Measurements from ENCODE around the gene RAB11FIP4.

Gene RAB11FIP4

GRCh38 chr17:31527606-31528005 lies 136.1 kb downstream of the RAB11FIP4 start:
- no peak for DNase-seq

DNA sequence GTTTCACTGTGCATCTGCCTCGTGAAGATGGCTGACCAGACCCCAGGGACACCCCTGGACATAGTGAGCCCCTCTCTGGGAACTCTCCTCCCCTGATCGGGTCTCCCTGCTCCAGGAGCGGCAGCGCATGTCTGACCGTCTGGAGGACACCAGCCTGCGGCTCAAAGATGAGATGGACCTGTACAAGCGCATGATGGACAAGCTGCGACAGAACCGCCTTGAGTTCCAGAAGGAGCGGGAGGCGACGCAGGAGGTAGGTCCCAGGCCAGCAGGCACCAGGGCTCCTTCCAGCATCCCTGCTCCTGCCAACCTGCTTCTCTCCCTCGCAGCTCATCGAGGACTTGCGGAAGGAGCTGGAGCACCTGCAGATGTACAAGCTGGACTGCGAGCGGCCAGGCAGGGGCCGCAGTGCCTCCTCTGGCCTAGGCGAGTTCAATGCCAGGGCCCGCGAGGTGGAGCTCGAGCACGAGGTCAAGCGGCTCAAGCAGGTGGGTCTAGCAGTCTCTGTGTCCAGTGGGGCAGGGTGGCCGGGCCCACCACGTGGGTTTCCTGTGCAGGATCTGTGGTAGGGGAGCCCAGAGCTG lies 136.9 kb downstream of the RAB11FIP4 start:
- no peak for DNase-seq

DNA sequence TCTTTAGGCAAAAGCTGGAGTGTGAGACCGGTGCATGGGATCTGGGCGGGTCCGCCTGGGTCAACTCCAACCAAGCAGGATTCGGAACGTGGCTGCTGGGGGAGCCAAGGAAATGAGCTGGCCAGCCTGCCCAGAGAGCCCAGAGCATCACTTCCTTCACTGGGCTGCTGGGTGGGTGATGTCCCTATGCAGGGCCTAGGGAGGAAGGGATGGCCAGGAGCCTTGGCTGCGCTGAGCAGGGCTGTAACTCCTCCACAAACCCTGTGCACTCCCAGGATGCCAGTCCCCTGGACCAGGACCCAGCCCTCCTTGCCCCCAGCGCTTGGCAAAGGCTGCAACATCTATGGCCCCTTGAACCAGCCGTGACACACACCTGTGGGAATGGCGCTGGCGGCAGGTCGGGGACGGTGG lies 138.4 kb downstream of the RAB11FIP4 start:
- DNase-seq, result no peak

- no peak for DNase-seq
Measured at GRCh38 chr17:31530391-31530985, 139.0 kb downstream of the RAB11FIP4 start.

GRCh38 chr17:31531336-31531980 lies 140.0 kb downstream of the RAB11FIP4 start:
- no peak for DNase-seq

DNA sequence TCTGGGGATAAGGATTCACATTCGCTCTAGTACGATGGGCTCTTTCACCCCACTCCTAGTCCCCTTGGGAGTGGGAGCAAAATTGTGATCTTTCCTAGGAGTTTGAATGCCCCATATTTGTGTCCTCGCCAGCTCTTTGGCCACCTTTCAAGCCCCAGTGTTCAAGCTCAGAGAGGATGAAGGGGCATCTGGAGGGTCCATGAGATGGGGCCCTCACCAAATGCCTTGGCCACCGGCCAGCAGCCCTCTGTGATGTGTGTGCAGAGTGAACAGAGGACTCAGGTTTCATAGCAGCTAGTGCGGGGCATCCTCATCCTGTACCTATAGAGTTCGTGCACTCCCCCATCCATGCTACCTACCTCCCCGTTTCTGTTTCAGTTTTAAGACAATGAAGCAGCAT lies 140.6 kb downstream of the RAB11FIP4 start:
- DNase-seq, result no peak

- DNase-seq, result no peak
Measured at GRCh38 chr17:31532526-31532925, 141.1 kb downstream of the RAB11FIP4 start.

GRCh38 chr17:31533546-31534155 lies 142.2 kb downstream of the RAB11FIP4 start:
- peak; percentile 41 for DNase-seq

DNA sequence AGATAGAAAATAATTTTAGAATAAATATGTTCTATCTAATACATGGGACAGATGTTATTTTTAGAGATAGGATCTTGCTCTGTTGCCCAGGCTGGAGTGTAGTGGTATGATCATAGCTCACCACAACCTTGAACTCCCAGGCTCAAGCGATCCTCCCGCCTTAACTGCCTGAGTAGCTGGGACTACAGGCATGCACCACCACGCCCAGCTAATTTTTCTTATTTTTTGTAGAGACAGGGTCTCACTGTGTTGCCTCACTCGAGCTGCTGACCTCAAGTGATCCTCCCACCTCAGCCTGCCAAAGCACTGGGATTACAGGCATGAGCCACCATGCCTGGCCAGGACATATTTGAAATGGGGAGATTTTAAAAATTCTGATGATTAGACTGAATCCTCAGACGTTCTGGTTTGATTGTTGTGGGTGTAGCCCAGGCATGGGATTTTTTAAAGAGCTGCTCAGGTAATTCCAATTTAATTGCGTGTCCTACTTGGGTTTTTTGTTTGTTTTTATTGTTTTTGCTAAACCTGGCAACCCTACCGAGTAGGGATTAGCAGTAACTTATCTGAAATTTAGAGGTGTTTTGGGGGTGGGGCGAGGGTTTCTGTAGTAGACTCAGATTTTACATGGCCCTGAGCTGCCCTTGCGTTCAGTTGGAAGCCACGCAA lies 142.9 kb downstream of the RAB11FIP4 start:
- no peak for DNase-seq

GRCh38 chr17:31535581-31535981 lies 144.1 kb downstream of the RAB11FIP4 start:
- DNase-seq, result peak; percentile 23

GRCh38 chr17:31536451-31536850 lies 145.0 kb downstream of the RAB11FIP4 start:
- no peak for DNase-seq

DNA sequence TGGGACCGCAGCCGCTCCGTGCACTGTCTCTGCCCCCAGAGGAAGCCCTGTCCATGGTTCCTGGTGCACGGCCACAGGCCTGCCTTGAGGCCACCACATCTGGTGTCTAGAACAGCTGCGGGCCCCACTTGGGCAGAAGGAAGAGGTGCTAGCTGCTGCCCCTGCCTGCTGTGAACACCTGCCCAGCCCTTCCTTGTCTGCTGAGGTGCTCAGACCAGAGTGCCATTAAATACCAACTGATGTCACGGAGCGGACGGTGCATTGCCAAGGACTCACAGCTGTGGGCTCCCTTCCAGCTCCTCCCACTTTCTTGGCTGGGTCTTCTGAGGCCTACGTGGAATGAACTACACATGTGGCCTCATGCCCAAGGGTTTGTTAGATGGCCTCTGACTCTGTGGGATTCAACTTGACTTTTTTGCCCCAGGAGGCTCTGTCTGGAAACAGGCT lies 146.1 kb downstream of the RAB11FIP4 start:
- no peak for DNase-seq

DNA sequence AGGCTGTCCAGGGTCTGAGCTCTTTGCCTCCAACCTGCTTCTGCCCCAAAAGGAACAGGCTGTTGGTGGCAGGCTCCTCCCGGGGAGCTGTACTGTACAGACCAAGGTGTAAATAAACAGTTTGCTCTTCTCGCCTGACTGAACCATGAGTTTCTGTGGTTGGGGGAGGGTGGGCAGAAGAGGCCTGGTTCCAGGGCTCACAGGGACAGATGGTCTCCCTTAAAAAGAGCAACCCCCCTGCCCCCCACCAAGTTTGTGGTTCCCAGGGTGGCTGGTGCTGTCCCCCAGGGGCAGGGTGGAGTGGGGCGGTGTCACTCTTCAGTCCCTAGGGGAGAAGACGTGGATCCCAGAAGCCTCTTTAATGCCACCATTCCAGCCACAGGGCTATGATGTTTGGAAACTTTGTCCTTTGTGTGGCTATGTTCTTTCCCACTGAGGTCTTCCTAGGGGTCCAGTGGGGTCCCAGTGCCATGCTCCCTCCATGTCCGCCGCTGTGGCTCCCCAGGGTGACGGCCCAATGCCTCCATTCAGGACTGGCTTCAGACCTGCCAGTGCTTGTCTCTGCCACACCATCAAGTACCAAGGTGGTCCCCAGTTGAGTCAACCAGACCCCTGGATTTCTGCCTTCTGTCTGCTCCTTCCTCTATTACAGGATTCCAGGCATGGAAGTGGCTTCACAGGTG lies 146.7 kb downstream of the RAB11FIP4 start:
- DNase-seq, result no peak

DNA sequence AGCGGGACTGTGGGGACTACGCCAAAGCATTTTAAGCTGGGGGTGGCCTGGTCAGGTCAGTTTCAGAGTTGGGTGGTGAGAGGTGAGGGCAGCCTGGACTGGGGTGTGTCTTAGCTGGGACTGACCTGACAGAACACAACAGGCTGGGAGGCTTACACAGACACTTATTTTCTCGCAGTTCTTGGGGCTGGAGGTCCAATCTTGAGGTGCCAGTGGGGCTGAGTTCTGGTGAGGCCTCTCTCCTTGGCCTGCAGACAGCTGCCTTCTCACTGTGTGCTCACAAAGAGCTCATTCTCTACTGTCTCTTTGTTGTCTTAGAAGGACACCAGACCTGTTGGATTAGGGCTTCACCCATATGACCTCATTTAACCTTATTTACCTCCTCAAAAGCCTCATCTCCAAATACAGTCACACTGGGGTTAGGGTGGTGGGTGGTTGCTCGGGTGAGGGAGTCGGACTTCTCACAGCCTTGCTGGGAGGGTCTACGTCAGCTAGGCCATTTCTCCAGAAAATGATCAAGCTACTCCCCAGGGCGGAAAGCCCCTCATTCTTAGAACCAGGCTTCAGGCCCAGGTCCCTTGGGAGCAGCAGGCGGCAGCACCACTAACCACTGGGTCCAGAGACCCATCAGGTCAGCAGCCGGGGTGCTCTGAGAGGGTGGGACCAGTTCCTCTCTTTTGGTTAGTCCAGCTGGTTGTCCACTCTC lies 149.3 kb downstream of the RAB11FIP4 start:
- no peak for DNase-seq

DNA sequence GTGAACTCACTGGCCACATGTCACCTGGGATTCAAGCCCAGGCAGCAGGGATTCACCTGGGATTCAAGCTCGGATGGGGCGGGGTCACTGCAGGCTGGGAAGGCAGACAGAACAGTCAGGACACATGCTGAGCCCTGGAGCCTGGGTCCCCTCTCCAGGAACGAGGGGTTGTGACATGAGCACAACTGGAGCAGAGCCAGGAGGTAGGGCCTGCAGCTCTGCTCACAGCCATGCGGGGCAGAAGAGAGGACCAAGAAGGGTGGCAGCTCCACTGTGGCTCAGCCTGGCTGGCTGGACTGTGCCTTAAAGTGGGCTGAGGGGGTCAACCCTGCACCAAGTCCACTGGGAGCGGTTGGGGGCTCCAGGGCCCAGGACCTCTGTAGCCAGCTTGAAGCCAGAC lies 150.1 kb downstream of the RAB11FIP4 start:
- DNase-seq, result no peak

DNA sequence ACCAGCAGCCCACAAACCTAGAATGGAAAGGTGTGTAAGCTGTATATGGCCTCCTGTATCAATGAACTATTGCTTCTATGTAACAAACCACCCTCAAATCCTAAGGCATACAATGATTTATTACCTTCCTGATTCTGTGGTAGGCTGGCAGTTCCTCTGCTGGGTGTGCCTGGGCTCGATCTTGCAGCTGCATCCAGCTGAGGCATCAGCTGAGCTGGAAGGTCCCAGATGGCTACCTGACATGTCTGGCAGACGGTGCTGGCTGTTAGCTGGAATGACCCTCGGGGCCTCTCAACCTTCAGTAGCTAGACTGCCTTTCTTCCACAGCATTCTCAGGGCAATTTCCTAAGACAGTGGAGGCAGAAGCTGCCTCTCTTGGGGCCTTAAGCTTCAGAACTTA lies 152.7 kb downstream of the RAB11FIP4 start:
- DNase-seq, result no peak

DNA sequence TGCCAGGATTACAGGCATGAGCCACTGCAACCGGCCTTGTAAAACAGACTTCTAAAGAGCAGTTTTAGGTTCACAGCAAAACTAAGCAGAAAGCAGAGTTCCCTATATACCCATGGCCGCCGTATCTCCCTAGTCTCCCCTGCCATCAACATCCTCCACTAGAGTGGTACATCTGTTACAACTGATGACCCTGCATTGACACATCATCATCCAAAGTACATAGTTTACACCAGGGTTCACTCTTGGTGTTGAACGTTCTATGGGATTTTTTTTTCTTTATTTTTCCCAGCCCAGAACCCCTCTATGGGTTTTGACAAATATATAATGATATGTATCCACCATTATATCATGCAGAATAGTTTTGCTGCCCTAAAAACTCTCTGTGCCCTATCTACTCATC lies 155.2 kb downstream of the RAB11FIP4 start:
- DNase-seq, result no peak

GRCh38 chr17:31548709-31549108 lies 157.2 kb downstream of the RAB11FIP4 start:
- no peak for DNase-seq

GRCh38 chr17:31549121-31549524 lies 157.6 kb downstream of the RAB11FIP4 start:
- no peak for DNase-seq

GRCh38 chr17:31549525-31550388 lies 158.3 kb downstream of the RAB11FIP4 start:
- peak; percentile 94 for DNase-seq

- no peak for DNase-seq
Measured at GRCh38 chr17:31550389-31551056, 159.0 kb downstream of the RAB11FIP4 start.
